ENCODE measurements around the gene KCNC3.

The KCNC3 gene

DNA sequence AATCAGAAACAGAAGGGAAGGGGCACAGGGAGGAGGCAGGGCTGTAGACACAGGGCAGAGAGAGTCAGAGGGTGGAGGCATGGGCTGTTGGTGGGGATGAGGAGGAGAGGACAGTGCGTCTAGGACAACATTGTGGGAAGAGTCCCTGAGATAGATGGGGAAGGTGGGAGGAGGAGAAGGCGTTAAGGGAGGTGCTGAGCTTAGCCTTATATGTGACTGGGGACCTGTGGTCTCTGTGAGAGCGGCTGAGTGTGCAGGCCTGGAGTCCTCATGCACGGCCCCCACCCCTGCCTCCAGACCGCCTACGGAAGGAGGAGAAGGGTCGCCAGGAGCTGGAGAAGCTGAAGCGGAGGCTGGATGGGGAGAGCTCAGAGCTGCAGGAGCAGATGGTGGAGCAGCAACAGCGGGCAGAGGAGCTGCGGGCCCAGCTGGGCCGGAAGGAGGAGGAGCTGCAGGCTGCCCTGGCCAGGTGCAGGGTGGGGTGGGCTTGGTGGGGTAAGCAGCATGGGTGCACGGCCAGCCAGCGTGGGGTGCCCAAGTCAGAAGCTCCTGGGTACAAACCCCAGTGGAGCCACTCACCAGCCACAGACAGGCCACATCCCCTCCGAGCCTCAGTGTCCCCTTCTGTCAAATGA is 56.8 kb downstream of the KCNC3 start:
- DNase-seq = no peak

DNA sequence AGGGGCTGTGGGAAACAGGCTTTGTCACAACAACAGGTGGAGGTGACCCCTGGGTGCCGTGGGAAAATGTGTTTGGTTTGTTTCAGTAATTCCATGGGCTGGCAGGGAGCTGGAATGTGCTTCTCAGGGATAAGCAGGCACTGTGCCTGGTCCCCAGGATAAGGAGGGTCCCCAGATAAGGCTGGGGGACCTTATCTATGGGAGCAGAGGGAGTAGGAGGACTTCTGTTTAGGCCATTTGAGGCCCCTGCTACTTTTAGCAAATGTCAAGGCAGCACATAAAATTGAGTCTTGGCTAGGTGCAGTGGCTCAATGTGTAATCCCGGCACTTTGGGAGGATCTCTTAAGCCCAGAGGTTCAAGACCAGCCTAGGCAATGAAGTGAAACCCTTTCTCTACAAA is 59.5 kb downstream of the KCNC3 start:
- DNase-seq = no peak

DNA sequence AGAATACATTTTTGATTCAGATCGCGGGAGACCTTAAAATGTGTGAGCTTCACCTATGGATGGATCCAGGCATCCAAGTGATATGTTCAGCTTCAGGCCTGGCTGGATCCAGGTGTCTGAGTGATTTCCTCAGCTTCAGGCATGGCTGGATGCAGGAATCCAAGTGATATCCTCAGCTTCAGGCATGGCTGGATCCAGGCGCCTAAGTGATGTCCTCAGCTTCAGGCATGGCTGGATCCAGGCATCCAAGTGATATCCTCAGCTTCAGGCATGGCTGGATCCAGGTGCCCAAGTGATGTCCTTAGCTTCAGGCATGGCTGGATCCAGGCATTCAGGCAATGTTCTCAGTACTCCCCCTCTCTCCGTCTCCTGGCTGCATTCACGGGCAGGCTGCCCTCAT is 60.7 kb downstream of the KCNC3 start:
- no peak for DNase-seq

DNA sequence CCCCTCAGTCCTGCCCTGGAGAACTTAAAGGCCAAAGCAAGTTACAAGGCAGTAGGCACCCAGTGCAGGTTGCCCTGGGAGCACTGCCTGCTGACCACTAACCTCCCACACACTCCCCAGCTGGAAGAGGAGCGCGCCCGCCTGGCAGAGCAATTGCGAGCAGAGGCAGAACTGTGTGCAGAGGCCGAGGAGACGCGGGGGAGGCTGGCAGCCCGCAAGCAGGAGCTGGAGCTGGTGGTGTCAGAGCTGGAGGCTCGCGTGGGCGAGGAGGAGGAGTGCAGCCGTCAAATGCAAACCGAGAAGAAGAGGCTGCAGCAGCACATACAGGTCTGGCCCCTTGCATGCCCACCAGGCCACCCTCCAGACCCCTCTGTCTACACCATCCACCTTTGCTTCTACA is 61.1 kb downstream of the KCNC3 start:
- DNase-seq = no peak

DNA sequence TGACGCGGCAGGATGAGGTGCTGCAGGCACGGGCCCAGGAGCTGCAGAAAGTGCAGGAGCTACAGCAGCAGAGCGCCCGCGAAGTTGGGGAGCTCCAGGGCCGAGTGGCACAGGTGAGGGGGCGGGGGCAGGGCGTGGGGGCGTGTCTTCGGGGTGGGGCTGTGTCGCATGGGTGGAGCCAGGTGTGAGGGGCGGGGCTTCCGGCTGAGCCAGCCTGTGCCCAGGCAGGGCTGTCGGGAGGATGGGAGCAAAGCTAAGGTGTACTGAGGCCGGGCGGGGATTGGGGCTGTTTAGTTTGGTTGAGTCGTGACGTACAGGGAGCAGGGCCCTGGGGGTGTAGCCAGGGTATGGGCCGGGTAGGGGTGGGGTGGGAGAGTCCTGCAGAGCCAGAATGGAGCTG is 62.3 kb downstream of the KCNC3 start:
- DNase-seq = no peak

DNA sequence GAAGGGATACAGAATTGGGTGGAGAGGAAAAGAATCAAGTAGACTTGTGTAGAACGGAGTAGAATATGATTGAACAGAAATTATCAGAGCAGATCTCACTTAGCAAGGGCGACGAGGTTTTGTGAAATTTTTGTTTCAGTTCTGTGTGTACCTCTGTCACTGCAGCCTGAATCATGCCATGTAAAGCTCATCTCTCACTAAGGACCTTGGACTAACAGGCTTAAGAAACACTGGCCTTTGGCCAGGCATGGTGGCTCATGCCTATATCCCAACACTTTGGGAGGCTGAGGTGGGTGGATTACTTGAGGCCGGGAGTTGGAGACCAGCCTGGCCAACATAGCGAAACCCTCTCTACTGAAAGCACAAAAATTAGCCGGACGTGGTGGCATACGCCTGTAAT is 63.1 kb downstream of the KCNC3 start:
- DNase-seq = no peak

DNA sequence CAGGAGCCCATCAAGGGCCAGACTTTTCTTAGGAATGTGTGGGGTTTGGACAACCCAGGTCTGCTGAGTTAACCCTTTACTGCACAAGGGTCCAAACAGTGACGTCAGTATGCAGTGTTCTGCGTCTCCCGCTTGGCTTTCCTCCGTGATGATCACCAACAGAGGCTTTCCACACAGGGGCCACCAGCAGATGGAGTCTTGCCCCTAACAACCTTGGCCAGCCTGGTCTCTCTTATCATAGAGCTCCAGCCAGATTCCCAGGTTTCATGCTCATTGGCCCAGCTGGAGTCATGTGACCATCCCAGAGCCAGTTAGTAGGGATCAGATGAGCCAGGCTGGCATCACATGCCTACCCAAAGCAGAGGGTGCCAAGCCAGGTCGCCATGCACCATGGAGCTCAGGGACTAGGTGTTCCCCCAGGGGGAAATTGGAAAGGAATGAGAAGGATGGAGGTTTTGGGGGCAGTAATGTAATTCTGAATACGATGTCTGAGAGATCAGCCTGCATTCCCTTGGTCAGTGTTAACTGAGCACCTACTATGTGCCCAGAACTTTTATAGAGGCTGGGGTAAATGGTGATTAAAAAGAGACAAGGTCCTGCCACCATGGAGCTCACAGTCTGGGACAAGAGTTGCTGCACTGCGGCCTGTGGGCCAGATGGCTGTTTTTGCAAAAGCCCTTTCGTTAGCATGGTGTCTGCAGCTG is 64.5 kb downstream of the KCNC3 start:
- no peak for DNase-seq

DNA sequence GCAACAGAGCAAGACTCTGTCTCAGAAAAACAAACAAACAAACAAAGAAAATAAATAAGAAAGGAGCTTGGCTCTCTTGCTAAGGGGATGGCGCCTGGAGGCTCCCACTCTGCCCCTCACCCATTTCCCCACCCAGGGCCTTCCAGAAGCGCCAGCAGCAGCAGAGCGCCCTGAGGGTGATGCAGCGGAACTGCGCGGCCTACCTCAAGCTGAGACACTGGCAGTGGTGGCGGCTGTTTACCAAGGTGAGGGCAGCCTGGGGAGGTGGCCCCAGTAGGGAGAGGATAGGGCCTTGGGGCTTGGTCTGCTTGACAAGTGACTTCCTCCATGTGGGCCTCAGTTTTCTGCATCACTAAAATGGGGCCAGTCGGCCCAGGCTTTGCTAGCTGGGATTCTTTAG is 66.0 kb downstream of the KCNC3 start:
- no peak for DNase-seq

Data from DMS79 treated with DMSO at 0.1 percent for 48 hours (cell line).